Measurements from ENCODE around the gene INHBE. TPM values are rescaled to one million over a fixed set of nuclear protein-coding genes. Genes with fewer than 3 reads are reported as not detected.

Gene INHBE
- total RNA-seq, 2 experiments from 2014 or later = not detected

DNA sequence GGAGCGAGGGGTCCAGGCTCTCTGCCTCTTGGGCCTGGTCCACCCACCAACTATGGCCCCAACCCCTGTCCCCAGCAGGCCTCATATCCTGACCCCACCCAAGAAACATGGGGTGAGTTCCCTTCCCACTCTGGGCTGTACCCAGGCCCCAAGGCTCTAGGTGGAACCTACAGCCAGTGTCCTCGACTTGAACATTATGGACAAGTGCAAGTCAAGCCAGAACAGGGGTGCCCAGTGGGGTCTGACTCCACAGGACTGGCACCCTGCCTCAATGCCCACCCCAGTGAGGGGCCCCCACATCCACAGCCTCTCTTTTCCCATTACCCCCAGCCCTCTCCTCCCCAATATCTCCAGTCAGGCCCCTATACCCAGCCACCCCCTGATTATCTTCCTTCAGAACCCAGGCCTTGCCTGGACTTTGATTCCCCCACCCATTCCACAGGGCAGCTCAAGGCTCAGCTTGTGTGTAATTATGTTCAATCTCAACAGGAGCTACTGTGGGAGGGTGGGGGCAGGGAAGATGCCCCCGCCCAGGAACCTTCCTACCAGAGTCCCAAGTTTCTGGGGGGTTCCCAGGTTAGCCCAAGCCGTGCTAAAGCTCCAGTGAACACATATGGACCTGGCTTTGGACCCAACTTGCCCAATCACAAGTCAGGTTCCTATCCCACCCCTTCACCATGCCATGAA, 16.0 kb downstream of the INHBE start:
- Mint-ChIP-seq H3K9me3 (no peaks in the 10 kb centered on the region), H3K27me3 (no peaks in the 10 kb centered on the region), H3K27ac (no peak overlapping the region), H3K4me1 (ENCODE audit: low read depth) (peaks cover 58% of the 10 kb centered on the region), H3K36me3 (ENCODE audit: low read depth) (peaks cover 76% of the 10 kb centered on the region), H3K4me3 (peak overlapping the region; percentile 11)
- no peak for TF ChIP-seq CTCF (IDR thresholded peaks at IDR 0.05)
- Histone ChIP-seq H3K27ac (ENCODE audit: low read depth in 1 of 2, low read length in 2 of 2) (peak overlapping the region in 1 of 2 donors; percentile 40), H3K36me3 (ENCODE audit: insufficient read depth, low read length) (peaks cover 74% of the 10 kb centered on the region), H3K4me1 (ENCODE audit: insufficient read depth, low read length) (peaks cover 46% of the 10 kb centered on the region), H3K27me3 (ENCODE audit: control insufficient read depth in 1 of 2, insufficient read depth in 2 of 2, low read length in 2 of 2) (no peaks in the 10 kb centered on the region), H3K9me3 (ENCODE audit: control insufficient read depth in 1 of 2, insufficient read depth in 1 of 2, low read length in 2 of 2) (no peaks in the 10 kb centered on the region), H3K4me3 (ENCODE audit: low read length) (no peak overlapping the region)
- no peak for DNase-seq
- CTCF ChIA-PET = interaction anchor here (1.1 kb wide), 1 partner anchor 9 kb away, joined by 3 read pairs; no protein-coding TSS in a partner anchor
- POLR2A ChIA-PET = interaction anchor here (1.4 to 2.7 kb wide), 2 partner anchors 9 to 12 kb away, joined by 5 to 9 read pairs; partner anchors contain the start of gene ARHGAP9
- ATAC-seq (ENCODE audit: poor library complexity) = no peak
- intact Hi-C loops (cut with DNase I, micrococcal nuclease) = no loop called here

GRCh38 chr12:57471661-57472060, 16.6 kb downstream of the INHBE start:
- no peak overlapping the region for H3K4me3 Mint-ChIP-seq
- peak overlapping the region in 1 of 2 donors; percentile 40 for H3K27ac ChIP-seq (ENCODE audit: low read depth in 1 of 2, low read length in 2 of 2)
- no peaks in the 10 kb centered on the region for H3K9me3 ChIP-seq (ENCODE audit: control insufficient read depth in 1 of 2, insufficient read depth in 1 of 2, low read length in 2 of 2)
- no peaks in the 10 kb centered on the region for H3K27me3 ChIP-seq (ENCODE audit: control insufficient read depth in 1 of 2, insufficient read depth in 2 of 2, low read length in 2 of 2)
- peaks cover 64% of the 10 kb centered on the region for H3K4me1 Mint-ChIP-seq (ENCODE audit: low read depth)
- peaks cover 74% of the 10 kb centered on the region for H3K36me3 ChIP-seq (ENCODE audit: insufficient read depth, low read length)
- peaks cover 82% of the 10 kb centered on the region for H3K36me3 Mint-ChIP-seq (ENCODE audit: low read depth)
- intact Hi-C loops (cut with DNase I, micrococcal nuclease) = no loop called here
- H3K9me3 Mint-ChIP-seq = no peaks in the 10 kb centered on the region
- H3K4me1 ChIP-seq (ENCODE audit: insufficient read depth, low read length) = peaks cover 52% of the 10 kb centered on the region
- no peak overlapping the region for H3K4me3 ChIP-seq (ENCODE audit: low read length)
- ATAC-seq (ENCODE audit: poor library complexity) (no peak), DNase-seq (no peak)
- no peaks in the 10 kb centered on the region for H3K27me3 Mint-ChIP-seq
- peak overlapping the region; percentile 61 for H3K27ac Mint-ChIP-seq
- ChIA-PET POLR2A (interaction anchor here (1.4 kb wide), 1 partner anchor 13 kb away, joined by 5 read pairs; no protein-coding TSS in a partner anchor), CTCF (interaction anchor here (1.1 kb wide), 1 partner anchor 10 kb away, joined by 3 read pairs; no protein-coding TSS in a partner anchor)
- TF ChIP-seq CTCF (IDR thresholded peaks at IDR 0.05) = no peak

GRCh38 chr12:57472391-57472790, 17.3 kb downstream of the INHBE start:
- H3K4me3 Mint-ChIP-seq = no peak overlapping the region
- Histone ChIP-seq H3K9me3 (ENCODE audit: control insufficient read depth in 1 of 2, insufficient read depth in 1 of 2, low read length in 2 of 2) (no peaks in the 10 kb centered on the region), H3K4me3 (ENCODE audit: low read length) (no peak overlapping the region), H3K27me3 (ENCODE audit: control insufficient read depth in 1 of 2, insufficient read depth in 2 of 2, low read length in 2 of 2) (no peaks in the 10 kb centered on the region), H3K36me3 (ENCODE audit: insufficient read depth, low read length) (peaks cover 74% of the 10 kb centered on the region), H3K4me1 (ENCODE audit: insufficient read depth, low read length) (peaks cover 56% of the 10 kb centered on the region), H3K27ac (ENCODE audit: low read depth in 1 of 2, low read length in 2 of 2) (no peak overlapping the region)
- ATAC-seq (ENCODE audit: poor library complexity) (no peak), DNase-seq (no peak)
- H3K4me1 Mint-ChIP-seq (ENCODE audit: low read depth) = peaks cover 66% of the 10 kb centered on the region
- no peak for TF ChIP-seq CTCF (IDR thresholded peaks at IDR 0.05)
- intact Hi-C loops (cut with DNase I, micrococcal nuclease) = no loop called here
- H3K9me3 Mint-ChIP-seq = no peaks in the 10 kb centered on the region
- CTCF ChIA-PET = interaction anchor here (1.1 kb wide), 1 partner anchor 11 kb away, joined by 3 read pairs; no protein-coding TSS in a partner anchor
- H3K27me3 Mint-ChIP-seq = no peaks in the 10 kb centered on the region
- peak overlapping the region; percentile 61 for H3K27ac Mint-ChIP-seq
- POLR2A ChIA-PET = interaction anchor here (1.4 kb wide), 1 partner anchor 13 kb away, joined by 5 read pairs; no protein-coding TSS in a partner anchor
- peaks cover 89% of the 10 kb centered on the region for H3K36me3 Mint-ChIP-seq (ENCODE audit: low read depth)

All from CD4-positive, alpha-beta T cell (primary cell).